CD4-positive, alpha-beta T cell treated with Interleukin-15 for 1 hour (primary cell): Measurements from ENCODE around the gene PLEKHA5.
"Not testable (repeated sequence)": the region's sequence is repeated elsewhere in the genome, so short reads cannot be mapped to it uniquely, and the experiment has no call there.

Source experiments
- DNase-seq: peaks from one replicate; pipeline ENCODE4 v3.0.0-alpha.2; 2020

Gene PLEKHA5

DNA sequence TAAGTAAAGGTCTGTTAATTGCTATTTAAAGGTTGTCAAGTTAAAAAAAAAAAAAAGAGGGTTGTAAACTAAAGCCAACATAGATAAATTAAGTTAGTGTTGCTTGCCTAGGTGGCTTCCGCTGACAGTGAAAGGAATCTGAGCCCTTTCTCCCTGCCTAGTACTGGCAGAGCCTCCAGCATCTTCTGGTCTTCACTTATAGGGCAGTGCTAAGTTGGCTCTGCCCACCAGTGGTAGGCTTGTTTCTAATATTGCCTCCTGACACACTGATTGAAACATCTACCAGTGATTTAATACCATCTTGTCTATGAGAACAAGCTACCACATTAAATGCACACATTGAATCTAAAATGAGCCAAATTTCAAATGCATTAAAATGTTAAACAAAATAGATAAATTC, 39.7 kb downstream of the PLEKHA5 start:
- DNase-seq, result no peak

DNA sequence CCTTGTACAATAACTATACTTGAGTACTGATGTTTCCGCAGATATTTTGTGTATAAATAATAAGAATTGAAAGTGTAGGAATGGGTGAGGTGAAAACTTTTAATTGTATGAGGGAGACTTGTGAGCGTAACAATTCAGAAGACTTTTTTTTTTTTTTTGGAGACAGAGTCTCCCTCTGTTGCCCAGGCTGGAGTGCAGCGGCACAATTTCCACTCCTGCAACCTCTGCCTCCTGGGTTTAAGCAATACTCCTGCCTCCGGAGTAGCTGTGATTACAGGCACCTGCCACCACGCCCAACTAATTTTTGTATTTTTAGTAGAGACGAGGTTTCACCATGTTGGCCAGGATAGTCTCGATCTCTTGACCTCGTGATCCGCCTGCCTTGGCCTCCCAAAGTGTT, 40.8 kb downstream of the PLEKHA5 start:
- DNase-seq, result not testable (repeated sequence)

DNA sequence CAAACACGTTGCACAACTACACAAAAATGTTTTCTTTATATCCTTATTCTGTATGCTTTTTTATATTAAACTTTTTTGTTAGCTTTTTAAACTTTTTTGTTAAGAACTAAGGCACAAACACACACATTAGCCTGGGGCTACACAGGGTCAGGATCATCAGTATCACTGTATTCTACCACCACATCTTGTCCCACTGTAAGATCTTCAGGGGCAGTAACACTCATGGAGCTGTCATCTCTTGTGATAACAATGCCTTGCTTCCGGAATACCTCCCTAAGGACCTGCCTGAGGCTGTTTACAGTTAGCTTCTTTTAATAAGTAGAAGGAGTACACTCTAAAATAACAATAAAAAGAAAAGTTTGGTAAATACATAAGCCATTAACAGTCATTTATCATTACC, 42.2 kb downstream of the PLEKHA5 start:
- no peak for DNase-seq

DNA sequence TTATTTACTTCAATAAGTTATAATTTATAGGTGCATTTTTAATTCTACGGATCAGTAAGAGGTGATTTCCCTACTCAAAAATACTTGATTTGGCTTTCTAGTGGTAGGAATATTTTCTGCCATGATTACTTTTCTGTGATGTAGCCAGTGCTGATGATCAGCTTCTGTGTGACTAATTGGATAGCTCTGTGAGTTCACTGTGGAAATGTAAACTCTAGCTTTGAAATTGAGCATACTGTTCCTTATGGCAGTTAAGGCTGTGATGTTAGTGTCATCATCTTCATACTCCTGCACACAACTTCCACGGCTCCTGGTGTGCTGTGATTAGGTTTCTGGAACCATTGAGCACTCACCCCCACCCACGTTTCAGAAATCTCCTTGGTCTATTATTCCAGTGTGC, 48.2 kb downstream of the PLEKHA5 start:
- no peak for DNase-seq

DNA sequence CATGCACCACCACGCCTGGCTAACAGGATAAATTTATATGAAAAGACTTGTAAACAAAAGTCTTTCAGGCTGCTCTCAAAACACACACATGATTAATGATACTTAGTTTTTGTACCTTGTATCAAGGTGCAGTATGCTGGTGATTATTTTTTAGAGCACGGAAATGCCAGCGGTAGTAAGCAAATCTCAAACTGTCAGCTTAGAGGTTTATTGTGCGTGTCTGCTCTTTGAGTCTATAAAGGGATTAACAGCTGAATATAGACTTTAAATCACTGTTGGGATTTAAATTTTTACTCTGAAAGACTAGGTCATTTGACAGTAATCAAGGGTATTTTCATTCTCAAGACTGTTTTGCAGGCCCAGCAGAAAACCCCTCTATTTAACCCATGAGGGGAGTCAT, 50.5 kb downstream of the PLEKHA5 start:
- no peak for DNase-seq

DNA sequence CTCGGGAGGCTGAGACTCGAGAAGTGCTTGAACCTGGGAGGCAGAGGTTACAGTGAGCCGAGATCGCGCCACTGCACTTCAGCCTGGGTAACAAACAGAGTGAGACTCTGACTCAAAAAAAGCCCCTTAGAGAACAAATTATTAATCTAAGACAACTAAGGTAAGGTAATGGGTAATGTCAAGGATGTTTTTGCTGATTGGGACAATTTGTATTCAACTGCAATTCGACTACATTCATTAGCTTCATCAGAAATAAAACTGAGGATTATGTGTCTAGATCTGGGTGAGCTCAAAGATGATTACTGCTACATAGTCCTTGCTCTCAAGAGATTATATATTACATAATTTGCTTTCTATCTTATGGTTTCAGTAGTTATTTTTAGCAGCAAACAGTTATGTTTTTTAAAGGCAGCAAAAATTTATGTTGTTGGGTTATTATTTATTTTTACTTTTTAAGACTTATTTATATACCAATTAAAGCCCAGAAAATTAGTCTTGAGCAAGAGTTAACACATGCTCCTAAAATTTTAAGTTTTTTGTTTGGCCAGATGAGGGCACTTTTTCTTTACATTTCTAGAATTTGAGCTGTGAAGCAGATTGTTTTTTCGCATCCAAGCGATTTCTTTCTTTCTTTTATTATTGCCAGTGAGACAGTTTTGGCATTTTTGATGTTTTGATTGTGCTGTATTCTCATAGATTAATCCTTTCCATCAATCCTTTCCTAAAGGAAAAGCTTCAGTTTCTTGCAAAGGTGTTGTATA, 52.3 kb downstream of the PLEKHA5 start:
- DNase-seq, result no peak

DNA sequence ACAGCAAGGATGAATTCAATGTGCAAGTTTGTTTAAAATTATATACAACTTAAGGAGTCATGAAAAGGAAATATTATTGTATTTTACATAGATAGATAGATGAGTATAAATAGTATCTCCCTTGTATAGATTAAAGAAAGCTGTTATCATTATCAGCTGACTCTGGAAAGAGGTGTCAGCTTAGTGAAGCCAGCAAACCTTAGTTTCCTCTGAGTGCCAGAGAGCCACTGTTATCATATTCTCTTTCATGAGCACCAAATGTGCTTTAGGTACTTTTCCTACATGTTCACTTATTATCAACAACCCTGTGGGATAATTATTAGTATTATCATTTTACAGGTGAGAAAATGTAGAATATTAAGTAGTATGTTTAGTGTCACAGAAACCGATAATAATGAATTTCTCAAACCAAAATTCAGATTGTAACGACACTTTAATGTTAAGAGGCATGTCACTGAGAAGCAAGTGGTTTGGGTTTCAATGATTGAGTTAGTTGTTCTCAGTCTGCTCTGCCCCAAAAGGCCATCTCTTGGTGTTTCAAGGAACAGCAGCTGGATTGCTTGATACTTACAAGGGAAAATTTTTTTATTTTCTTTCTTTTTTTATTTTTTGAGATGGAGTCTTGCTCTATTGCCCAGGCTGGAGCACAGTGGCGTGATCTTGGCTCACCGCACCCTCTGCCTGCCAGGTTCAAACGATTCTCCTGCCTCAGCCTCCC, 53.7 kb downstream of the PLEKHA5 start:
- DNase-seq, result no peak

DNA sequence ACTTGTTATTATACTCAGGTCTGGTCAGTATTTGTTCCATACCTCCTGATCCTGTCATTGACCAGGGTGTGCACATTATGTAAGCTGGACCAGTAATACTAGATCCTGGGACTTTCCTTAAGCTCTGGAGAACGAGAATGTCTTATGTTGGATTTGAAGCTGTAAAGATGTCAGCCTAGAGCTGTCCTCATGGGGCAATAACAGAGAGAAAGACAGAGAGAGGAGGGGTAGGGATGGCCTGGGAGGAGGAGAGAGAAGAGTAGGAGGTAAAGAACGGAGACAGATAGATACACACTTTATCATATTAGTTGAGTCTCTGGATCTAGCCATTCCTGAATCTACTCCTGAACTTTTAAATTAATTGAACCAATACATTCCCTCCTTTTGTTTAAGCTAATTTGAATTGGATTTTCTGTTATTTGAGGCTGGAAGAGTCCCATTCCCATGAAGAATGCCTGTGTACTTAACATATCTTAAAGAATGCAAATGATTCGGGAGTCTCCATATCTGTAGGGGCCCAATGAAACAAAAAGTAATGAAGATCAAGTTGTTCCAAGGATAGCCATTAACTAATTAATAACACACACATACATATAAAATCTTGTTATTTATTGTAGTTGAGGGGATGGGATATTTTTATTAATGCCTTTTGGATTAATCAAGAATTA, 55.9 kb downstream of the PLEKHA5 start:
- DNase-seq, result no peak

DNA sequence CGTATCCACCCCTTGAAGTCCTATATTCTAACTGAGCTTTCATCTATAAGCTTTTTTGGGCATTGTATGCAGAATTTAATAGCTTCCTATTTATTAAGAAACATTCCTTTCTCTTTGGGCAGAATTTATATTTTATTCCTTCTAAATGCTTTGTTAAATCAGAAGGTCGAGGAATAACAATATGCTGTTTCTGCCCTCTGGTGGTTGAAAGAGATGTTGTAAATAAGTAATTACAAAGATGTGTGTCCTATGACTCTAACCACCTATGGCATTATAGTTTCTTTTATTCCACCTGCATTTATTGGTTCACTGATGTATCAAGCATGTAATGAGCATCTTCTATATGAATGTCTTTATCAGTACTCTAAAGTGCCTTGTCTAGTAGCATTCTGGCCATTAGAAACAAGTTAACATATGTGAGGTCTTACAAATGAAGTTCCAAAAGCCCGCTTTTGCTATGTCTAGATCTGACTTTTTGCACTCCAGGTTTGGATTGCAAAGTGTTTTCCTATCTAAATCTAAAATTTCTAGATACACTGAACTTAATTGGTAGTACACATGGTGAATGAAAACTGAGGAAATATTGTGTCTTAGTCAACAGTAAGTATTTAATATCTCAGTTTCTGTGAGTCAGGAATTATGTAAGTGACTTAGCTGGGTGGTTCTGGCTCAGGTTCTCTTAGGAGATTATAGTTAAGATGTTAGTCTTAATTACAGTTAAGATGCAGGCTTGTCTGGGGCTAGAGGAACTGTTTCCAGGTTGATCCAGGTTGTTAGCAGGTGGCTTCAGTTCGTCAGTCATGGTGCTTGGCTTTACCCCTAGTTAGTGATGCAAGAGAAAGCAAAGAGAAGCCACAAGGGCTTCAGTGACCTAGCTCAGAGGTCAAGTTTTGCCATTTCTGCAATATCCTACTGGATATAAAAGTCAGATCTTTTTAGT, 57.5 kb downstream of the PLEKHA5 start:
- DNase-seq, result no peak

DNA sequence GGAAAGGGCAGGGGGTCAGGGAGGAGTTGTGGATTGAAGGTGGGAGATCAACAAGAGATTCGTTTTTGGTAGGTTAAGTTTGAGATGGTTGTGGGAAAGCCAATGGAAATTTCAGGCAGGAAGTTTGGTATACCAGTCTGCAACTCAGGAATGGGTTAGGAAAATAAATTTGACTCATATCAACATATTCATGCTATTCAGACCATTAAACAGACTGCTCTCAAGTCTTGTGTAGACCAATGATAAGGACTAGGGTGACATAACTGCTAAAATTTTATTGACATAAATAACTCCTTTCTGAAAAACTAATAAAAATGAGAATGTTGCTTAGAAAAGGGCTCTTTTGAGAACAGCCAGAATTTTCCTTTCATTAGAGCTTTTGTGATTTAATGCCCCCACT, 60.0 kb downstream of the PLEKHA5 start:
- no peak for DNase-seq

DNA sequence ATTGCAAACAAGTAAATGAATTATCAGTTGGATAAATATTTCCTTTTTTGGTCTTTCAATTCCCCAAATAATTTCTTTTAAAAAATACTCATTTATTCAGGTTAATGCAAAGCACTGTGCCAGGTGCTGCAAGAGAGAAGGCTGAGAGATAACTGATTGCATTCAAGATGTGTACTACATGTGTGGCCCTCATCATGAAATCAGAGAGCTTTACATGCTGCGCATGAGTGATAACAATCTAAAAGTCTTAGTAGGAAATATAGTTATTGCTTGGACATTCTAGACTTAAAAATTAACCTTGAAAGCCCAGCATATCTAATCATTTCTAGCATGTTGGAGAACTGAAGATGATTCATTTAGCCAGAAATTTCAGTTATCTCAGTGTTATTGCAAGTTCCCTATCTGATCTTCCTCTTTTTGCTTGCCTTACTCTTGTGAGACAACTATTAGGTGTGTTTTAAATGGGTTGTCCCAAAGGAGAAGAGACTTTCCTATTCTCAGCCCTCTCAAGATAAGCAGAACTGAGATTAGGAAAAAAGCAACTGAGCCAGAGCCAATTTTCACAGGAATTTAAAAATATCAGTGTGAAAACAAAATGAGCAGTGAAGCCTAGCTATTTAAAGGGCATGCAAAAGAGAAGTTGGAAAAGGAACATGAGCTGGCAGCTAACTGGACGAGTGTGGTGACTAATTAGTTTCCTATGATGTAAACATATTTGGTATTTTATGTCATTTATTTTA, 60.9 kb downstream of the PLEKHA5 start:
- no peak for DNase-seq

DNA sequence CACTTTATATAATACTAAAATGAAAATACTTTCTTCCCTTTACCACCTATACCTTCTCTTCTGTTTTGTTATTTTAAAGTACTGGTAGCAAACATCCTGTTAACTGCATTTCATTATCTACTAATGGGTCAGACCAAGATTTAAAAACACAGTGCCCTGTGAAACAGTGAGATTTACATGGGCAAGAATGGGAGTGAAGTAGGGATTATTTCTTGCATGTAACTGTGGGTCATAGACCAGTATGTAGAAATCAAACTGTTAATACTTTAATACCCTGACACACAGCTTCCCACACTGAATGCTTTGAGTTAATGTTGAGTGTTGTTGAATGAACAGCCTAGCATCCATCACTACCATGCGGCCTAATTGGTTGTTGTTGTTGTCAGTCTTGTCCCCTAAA, 61.6 kb downstream of the PLEKHA5 start:
- DNase-seq, result no peak

DNA sequence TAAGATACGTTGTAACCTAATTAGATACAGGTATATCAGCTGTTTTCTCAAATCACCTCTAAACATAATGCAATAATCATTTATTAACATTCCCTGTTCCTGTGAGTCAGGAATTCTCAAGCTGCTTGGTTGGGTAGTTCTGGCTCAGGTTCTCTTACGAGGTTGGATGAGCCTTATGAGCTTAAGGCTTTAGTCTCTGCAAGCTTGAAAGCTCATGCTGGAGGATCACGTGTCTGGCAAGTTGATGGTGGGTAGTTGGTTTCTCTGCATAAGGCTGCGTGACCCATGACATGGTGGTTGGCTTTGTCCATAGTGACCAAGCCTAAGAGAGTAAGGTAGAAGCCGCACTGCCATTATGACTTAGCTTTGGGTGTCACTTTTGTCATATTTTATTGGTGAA, 62.0 kb downstream of the PLEKHA5 start:
- DNase-seq, result no peak

DNA sequence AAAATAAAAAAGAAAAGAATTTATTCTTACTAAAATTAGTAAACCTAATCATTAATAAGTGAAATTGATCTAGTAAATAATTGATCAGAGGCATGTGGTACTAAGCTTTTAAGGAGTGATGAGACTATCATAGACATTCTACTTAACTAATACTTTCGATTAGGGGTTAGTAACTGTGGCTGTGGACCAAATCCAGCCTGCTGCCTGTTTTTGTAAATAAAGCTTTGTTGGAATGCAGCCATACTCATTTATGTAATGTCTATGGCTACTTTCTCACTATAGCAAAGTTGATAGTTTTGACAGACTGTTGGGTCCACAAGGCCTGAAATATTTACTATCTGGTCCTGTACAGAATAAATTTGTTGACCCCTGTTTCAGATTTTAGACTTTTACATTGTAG, 63.2 kb downstream of the PLEKHA5 start:
- DNase-seq, result no peak

DNA sequence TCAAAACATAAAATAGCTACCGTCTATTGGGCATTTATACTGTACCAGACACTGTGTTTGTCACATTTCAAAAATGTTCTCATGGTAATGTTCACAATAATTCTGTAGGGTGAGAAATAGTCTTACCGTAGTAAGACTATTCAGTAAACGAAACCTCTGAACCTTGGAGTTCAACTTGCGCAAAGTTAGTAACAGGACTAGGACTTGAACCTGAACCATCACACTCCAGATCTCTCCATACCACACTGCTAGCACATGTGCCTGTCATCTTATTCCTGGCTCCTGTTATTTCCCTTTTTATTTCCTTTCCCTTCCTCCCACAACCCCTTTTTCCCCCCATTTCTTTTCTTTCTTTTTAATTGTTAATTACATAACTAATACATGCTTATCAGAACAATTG, 65.4 kb downstream of the PLEKHA5 start:
- no peak for DNase-seq

DNA sequence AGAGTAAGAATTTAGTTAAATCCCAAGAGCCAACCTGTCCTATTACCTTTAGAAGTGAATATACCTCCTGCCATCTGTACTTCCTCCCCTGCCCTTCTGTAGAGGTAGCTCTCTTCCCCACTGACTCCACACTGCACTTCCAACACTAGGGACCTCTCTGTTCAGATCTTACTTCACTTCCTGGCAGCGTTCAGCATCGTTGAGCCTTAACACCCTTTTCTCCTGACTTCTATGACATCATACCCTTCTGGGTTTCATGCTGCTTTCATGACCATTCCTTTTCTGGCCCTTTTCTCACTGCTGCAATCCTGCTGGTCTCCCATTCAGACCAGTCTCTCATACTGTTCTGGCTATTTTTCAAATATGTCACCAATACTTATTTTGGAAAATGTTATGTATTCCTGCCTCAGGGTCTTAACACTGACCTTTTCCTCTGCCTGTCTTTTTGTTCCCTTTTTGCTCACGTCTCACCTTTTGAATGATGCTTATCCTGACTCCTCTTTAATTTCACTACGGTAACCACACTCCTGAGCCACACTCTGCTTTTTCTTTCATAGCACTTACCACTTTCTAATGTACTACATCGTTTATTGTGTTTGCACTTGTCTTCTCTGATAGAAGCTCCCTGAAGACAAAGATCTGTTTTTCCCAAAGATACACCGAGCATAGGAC, 67.6 kb downstream of the PLEKHA5 start:
- DNase-seq, result no peak

DNA sequence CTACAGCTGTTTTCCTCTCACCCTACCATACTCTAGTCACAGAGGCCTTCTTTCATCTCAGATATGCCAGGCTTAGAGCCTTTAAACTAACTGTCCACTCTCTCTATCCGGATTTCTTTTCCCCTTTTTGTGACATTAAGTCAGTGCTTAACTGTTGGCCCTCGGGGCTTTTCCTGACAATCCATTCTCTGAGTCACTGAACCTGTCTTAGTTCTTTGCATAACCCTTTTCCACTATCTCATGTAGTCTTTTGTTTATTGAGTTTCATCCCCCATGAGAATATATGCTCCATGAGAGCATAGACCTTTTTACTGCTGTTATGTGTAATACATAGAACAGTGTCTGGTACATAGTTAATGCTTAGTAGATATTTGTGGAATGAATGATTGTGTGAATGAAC, 68.7 kb downstream of the PLEKHA5 start:
- DNase-seq, result no peak

DNA sequence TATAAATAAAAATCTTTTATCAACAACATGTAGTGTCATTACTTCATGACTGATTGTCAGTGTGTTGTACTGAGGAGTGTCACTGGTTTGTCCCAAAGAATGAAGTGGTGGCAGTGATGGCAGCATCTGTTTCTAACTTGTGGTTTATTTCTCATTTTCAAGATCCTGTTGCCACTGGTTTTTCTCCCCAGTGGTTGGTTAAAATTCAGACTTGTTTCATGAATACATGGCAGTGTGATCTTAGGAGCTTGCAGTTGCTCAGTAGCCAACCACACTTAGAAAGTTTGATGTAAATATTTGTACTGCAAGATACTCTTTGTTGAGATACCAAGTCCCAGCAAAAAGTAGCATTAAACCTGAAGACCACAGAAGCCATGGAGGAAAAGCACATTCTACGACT, 69.8 kb downstream of the PLEKHA5 start:
- no peak for DNase-seq

DNA sequence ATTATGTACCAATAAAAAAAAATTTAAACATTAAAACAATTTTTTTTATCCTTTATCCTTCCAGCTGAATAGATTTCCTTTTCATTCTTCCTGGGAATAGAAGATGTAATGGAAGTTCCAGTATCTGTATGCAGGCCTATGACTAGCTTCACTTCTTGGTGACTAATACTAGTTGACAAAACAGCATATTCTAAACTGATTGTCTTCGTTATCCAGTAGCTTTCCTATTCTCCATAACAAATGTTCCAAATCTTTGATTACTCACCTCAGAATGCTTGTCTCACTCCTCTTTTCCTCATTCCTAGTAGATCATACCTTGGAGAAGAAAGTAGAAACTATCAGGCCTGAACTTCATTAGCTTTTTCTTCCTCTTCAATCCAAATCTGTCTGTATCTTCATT, 70.7 kb downstream of the PLEKHA5 start:
- DNase-seq, result no peak

DNA sequence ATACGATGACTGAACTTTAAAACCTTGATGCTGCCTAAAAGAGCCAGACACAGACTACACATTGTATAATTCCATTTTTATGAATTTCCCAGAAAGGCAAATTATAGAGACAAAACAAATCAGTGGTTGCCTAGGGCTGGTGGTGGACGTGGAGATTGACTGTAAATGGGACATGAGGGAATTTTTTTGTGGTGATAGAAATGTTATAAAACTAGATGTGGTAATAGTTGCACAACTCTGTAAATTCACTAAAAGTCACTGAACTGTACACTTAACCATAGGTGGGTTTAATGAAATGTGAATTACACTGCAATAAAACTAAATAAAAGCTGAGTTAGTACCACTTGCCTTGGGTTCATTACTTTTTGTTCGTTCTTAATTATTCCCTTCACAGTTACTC, 72.1 kb downstream of the PLEKHA5 start:
- no peak for DNase-seq

DNA sequence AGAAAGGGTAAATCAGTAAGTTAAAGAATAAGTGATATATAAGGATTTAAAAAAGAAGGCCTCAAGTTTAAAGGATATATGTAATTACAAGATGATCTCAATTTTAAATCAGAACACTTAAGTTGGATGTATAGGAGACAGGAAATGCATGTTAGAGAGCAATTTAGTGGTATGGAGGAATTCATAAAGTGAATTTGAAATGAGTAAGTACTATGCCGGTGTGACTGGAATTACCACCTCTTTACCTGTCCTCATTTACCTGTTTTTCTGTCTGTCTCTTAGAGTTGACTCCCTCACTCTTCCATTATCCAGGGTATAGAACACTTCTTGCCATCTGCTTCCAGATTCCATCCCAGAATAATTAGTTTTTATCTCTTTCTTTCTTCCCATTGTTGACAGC, 73.5 kb downstream of the PLEKHA5 start:
- DNase-seq, result no peak
